Sigmoid colon (tissue), 7 donors: ENCODE results near the gene RNU7-1. TPM values are rescaled to one million over a fixed set of nuclear protein-coding genes. Genes with fewer than 3 reads are reported as not detected.
A peak's percentile ranks its signal among the peaks of the same experiment; 100 is the strongest.

ENCODE experiments used
- DNase-seq: peaks from one replicate; pipeline ENCODE4 v3.0.0-alpha.2; 2019
- H3K27ac ChIP-seq, 4 donors: fragments of 200-600 bp; sonication (generic); one replicate each; pipeline ENCODE4 v1.5.1; 2016 to 2019; ENCODE audit warnings: mild to moderate bottlenecking in 1 of 4
- H3K27me3 ChIP-seq, 3 donors: fragments of 200-600 bp; sonication (generic); one replicate each; pipeline ENCODE4 v1.5.1; 2019; ENCODE audit warnings: mild to moderate bottlenecking in 1 of 3
- H3K36me3 ChIP-seq, 4 donors: fragments of 200-600 bp; sonication (generic); one replicate each; pipeline ENCODE4 v1.5.1; 2016 to 2019
- H3K4me1 ChIP-seq, 4 donors: fragments of 200-600 bp; sonication (generic); one replicate each; pipeline ENCODE4 v1.5.1; 2017 to 2019
- H3K4me3 ChIP-seq, 4 donors: fragments of 200-600 bp; sonication (generic); one replicate each; pipeline ENCODE4 v1.5.1; 2017 to 2019; ENCODE audit warnings: mild to moderate bottlenecking in 2 of 4, moderate library complexity in 1 of 4
- H3K9me3 ChIP-seq, 4 donors: fragments of 200-600 bp in 3 of 4; sonication (generic) in 3 of 4; one replicate each; pipeline versions ENCODE4 v1.5.1 to v1.6.1; 2013 to 2019
- EP300 ChIP-seq, 4 donors: sonication (generic); formaldehyde crosslinking; IDR thresholded peaks; one replicate each; pipeline ENCODE4 v1.6.1; 2017; ENCODE audit warnings: antibody characterized with exemption in 4 of 4
- POLR2A ChIP-seq, 2 donors: fragments of 450-650 bp; IDR thresholded peaks; one replicate each; pipeline ENCODE4 v1.6.1; 2016; ENCODE audit warnings: antibody characterized with exemption in 2 of 2, mild to moderate bottlenecking in 2 of 2, moderate library complexity in 2 of 2
- POLR2AphosphoS5 ChIP-seq, 4 donors: sonication (generic); formaldehyde crosslinking; IDR thresholded peaks; one replicate each; pipeline ENCODE4 v1.6.1; 2017; ENCODE audit warnings: antibody characterized with exemption in 4 of 4
- WGBS, 2 donors: extraction: QIAGEN DNeasy Blood & Tissue Kit; methylation state at CpG; one replicate each; pipeline ENCODE4 v1.1.7; 2013; 5-methylcytosine and 5-hydroxymethylcytosine counted together
- intact Hi-C: fragments of 100-400 bp; cut with DNase I; formaldehyde crosslinking; loops from one replicate; pipeline ENCODE4 v1.15.1; 2023
- polyA plus RNA-seq, 3 donors: library from polyadenylated mRNA; stranded (reverse); fragments of 200-250 nt; gene quantifications; one replicate each; pipeline ENCODE4 v1.2.3, GENCODE V29; 2013
- total RNA-seq, 4 donors: library from RNA; depleted of rRNA; stranded (reverse); fragments of >200 nt; gene quantifications; one replicate each; pipeline ENCODE4 v1.1.0, GENCODE V29; 2016
- TF ChIP-seq, protein P1 (sequence below), 4 experiments: fragments of 450-650 bp in 3 of 4; fragments of 200-600 bp in 1 of 4; IDR thresholded peaks; one replicate each; pipeline ENCODE4 v1.5.1; 2016 to 2019; ENCODE audit warnings: antibody characterized with exemption in 4 of 4, mild to moderate bottlenecking in 3 of 4, moderate library complexity in 2 of 4
- donor health status: healthy with polysubstance abuse.
- donor health status: Bipolar disorder and iron deficiency.
- donor health status: healthy.

The RNU7-1 gene
- total and polyA plus RNA-seq, 7 donors, result not detected

DNA sequence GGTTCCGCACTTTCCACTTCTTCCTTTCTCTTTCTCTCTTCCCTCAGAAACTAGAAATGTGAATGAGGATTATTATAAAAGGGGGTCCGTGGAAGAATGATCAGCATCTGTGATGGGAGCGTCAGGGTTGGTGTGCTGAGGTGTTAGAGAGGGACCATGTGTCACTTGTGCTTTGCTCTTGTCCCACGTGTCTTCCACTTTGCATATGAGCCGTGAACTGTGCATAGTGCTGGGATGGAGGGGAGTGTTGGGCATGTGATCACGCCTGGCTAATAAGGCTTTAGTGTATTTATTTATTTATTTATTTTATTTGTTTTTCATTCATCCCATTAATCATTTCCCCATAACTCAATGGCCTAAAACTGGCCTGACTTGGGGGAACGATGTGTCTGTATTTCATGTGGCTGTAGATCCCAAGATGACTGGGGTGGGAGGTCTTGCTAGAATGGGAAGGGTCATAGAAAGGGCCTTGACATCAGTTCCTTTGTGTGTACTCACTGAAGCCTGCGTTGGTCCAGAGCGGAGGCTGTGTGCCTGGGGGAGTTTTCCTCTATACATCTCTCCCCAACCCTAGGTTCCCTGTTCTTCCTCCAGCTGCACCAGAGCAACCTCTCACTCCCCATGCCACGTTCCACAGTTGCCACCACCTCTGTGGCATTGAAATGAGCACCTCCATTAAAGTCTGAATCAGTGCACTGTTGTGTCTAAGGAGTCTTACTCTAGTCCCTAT lies 20.4 kb upstream of the RNU7-1 start:
- H3K36me3 ChIP-seq, result peaks cover 0 to 35% (median 4%) of the 10 kb centered on the region in 4 donors
- H3K4me3 ChIP-seq, result no peak overlapping the region
- H3K9me3 ChIP-seq, result no peaks in the 10 kb centered on the region
- TF ChIP-seq EP300 (IDR thresholded peaks at IDR 0.05), result no peak
- no peak for TF ChIP-seq POLR2A (IDR thresholded peaks at IDR 0.05)
- TF ChIP-seq POLR2AphosphoS5 (IDR thresholded peaks at IDR 0.05), result no peak
- TF ChIP-seq, protein P1, sequence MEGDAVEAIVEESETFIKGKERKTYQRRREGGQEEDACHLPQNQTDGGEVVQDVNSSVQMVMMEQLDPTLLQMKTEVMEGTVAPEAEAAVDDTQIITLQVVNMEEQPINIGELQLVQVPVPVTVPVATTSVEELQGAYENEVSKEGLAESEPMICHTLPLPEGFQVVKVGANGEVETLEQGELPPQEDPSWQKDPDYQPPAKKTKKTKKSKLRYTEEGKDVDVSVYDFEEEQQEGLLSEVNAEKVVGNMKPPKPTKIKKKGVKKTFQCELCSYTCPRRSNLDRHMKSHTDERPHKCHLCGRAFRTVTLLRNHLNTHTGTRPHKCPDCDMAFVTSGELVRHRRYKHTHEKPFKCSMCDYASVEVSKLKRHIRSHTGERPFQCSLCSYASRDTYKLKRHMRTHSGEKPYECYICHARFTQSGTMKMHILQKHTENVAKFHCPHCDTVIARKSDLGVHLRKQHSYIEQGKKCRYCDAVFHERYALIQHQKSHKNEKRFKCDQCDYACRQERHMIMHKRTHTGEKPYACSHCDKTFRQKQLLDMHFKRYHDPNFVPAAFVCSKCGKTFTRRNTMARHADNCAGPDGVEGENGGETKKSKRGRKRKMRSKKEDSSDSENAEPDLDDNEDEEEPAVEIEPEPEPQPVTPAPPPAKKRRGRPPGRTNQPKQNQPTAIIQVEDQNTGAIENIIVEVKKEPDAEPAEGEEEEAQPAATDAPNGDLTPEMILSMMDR (IDR thresholded peaks at IDR 0.05), result no peak
- H3K27ac ChIP-seq, result peak overlapping the region in 2 of 4 donors; percentile 99
- 80% methylated on average over 10 of the region's 10 CpGs for WGBS, 2 donors
- H3K4me1 ChIP-seq, result peaks cover 4 to 40% (median 35%) of the 10 kb centered on the region in 4 donors
- H3K27me3 ChIP-seq, result no peaks in the 10 kb centered on the region
- DNase-seq, result peak; percentile 55
- intact Hi-C loops, result no loop called here

DNA sequence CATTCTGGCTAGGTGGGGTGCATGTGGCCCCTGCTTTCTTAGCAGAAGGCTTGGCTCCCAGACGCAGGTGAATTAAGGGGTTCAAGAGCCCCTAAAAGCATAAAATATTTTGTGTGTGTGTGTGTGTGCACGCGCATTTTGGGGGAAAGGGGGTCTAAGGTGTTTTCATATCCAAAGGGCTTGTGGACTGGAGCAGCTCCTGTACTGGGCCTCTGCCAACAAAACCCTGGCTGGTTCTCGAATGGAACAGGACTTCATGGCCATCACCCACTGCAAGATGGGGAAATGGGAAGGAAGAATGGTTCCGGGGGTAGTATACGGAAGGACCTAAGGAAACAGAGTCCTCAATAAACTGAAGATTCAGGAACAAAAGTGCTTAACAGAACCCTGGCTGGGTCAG lies 19.8 kb upstream of the RNU7-1 start:
- H3K4me3 ChIP-seq, result no peak overlapping the region
- H3K27me3 ChIP-seq, result no peaks in the 10 kb centered on the region
- no peaks in the 10 kb centered on the region for H3K9me3 ChIP-seq
- TF ChIP-seq, protein P1 (IDR thresholded peaks at IDR 0.05), result no peak
- TF ChIP-seq POLR2A (IDR thresholded peaks at IDR 0.05) (no peak), POLR2AphosphoS5 (IDR thresholded peaks at IDR 0.05) (no peak)
- peak; percentile 73 for DNase-seq
- intact Hi-C loops, result loop anchor here (1.0 to 2.0 kb wide), 3 partner anchors 14 to 55 kb away; no protein-coding TSS in a partner anchor
- peaks cover 0 to 35% (median 4%) of the 10 kb centered on the region in 4 donors for H3K36me3 ChIP-seq
- 46 to 63% methylated on average over 6 of the region's 6 CpGs for WGBS, 2 donors
- H3K4me1 ChIP-seq, result peaks cover 4 to 40% (median 35%) of the 10 kb centered on the region in 4 donors
- peak overlapping the region; percentile 97 to 100 (median 99) for H3K27ac ChIP-seq

DNA sequence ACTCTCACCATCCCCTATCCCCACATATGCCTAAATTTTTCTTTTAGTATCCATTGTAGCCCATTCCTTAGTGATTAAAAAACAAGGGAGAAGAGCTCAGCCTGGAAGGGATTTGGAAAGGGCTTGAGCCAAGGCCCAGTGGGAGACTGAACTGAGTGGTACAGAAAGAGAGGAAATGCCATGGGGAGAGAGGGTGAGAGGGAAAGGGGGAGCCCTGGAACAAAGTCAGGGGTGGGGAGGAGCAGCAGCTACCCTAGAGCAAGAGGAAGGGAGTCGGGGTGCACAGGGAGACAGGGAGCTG lies 18.4 kb upstream of the RNU7-1 start:
- Histone ChIP-seq H3K9me3 (no peaks in the 10 kb centered on the region), H3K27ac (peak overlapping the region; percentile 97 to 100 (median 99)), H3K4me3 (peak overlapping the region in 2 of 4 donors; percentile 25 to 98), H3K4me1 (peaks cover 4 to 53% (median 45%) of the 10 kb centered on the region in 4 donors), H3K27me3 (no peaks in the 10 kb centered on the region), H3K36me3 (peaks cover 0 to 24% (median 3%) of the 10 kb centered on the region in 4 donors)
- TF ChIP-seq POLR2A (IDR thresholded peaks at IDR 0.05), result no peak
- no peak for TF ChIP-seq EP300 (IDR thresholded peaks at IDR 0.05)
- TF ChIP-seq, protein P1 (IDR thresholded peaks at IDR 0.05), result no peak
- TF ChIP-seq POLR2AphosphoS5 (IDR thresholded peaks at IDR 0.05), result no peak
- DNase-seq, result no peak
- 10 to 48% methylated on average over 1 of the region's 1 CpG for WGBS, 2 donors
- intact Hi-C loops, result loop anchor here (2.0 kb wide), 2 partner anchors 40 to 56 kb away; no protein-coding TSS in a partner anchor

DNA sequence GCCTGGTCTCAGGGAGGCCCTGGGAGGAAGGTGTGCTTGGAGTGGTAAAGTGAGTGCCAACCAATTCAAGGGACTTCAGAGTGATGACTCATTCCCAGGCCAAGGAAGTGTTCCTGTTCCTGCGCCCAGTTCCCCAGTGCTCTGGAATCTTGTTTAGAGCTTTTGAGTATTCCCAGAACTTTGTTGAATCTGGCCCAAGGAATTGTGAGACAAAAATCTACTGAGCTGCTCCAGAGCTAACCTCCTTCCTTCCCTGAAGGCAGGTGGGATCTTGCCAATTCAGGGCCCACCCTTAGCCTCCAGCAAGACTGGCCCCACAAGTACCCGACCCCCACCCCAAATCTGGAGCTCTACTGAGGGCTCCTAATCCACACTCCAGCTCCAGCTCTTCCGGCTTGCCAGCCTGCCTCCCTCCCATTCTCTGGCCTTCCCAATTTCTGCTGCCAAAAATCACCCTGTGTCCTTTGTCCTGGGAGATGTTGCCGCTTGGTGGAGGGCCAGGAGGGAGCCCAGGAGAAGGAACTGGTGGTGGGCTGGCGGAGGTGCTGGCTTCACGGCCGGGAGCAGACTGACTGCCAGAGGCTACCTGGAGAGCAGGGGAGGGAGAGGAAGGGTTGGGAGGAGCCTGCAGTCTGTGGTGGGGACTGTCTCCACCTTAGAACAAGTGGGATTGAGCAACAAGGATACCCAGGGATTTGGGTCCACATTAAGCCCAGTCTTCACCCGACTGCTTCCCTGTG lies 17.9 kb upstream of the RNU7-1 start:
- 13 to 45% methylated on average over 8 of the region's 8 CpGs for WGBS, 2 donors
- Histone ChIP-seq H3K4me3 (peak overlapping the region; percentile 84 to 99 (median 98)), H3K4me1 (peaks cover 4 to 58% (median 51%) of the 10 kb centered on the region in 4 donors), H3K27ac (peak overlapping the region; percentile 97 to 100 (median 99)), H3K36me3 (peaks cover 0 to 24% (median 3%) of the 10 kb centered on the region in 4 donors), H3K27me3 (no peaks in the 10 kb centered on the region), H3K9me3 (no peaks in the 10 kb centered on the region)
- TF ChIP-seq EP300 (IDR thresholded peaks at IDR 0.05) (peak in 2 of 4 donors; percentile 10 to 14), POLR2A (IDR thresholded peaks at IDR 0.05) (peak in 1 of 2 donors; percentile 28), POLR2AphosphoS5 (IDR thresholded peaks at IDR 0.05) (peak; percentile 46 to 76 (median 71))
- TF ChIP-seq, protein P1 (IDR thresholded peaks at IDR 0.05), result peak in 1 of 4 experiments; percentile 24
- intact Hi-C loops, result loop anchor here (2.0 kb wide), 2 partner anchors 39 to 57 kb away; no protein-coding TSS in a partner anchor
- DNase-seq, result peak; percentile 95
